WTC11 (cell line): Measurements from ENCODE around the gene LAGE3. TPM values are rescaled to one million over a fixed set of nuclear protein-coding genes. Genes with fewer than 3 reads are reported as not detected.

Source experiments
- ATF3 ChIP-seq: sonication (generic); formaldehyde crosslinking; conservative IDR thresholded peaks from 2 replicates; pipeline ENCODE4 v1.8.1; 2022; ENCODE audit warnings: mild to moderate bottlenecking, missing genetic modification reagents
- CREB1 ChIP-seq: sonication (generic); formaldehyde crosslinking; IDR thresholded peaks from 2 replicates; pipeline ENCODE4 v1.8.0; 2023; ENCODE audit warnings: mild to moderate bottlenecking, missing genetic modification reagents
- ELF4 ChIP-seq: sonication (generic); formaldehyde crosslinking; IDR thresholded peaks from 2 replicates; pipeline ENCODE4 v1.8.1; 2022; ENCODE audit warnings: low read depth, mild to moderate bottlenecking, moderate library complexity, missing genetic modification reagents
- OVOL2 ChIP-seq: fragments of 250-450 bp; sonication (Bioruptor Pico); IDR thresholded peaks from 2 replicates; pipeline ENCODE4 v1.9.0; 2021; ENCODE audit warnings: mild to moderate bottlenecking, borderline replicate concordance
- SOX15 ChIP-seq: fragments of 250-450 bp; sonication (Bioruptor Pico); IDR thresholded peaks from 2 replicates; pipeline ENCODE4 v1.9.0; 2021; ENCODE audit warnings: mild to moderate bottlenecking
- TP53 ChIP-seq: sonication (generic); formaldehyde crosslinking; IDR thresholded peaks from 2 replicates; pipeline ENCODE4 v1.8.1; 2023; ENCODE audit warnings: mild to moderate bottlenecking, missing genetic modification reagents
- ZMAT4 ChIP-seq: fragments of 250-450 bp; sonication (Bioruptor Pico); IDR thresholded peaks from 2 replicates; pipeline ENCODE4 v1.9.0; 2021; ENCODE audit warnings: mild to moderate bottlenecking
- ZNF263 ChIP-seq: sonication (generic); formaldehyde crosslinking; IDR thresholded peaks from 2 replicates; pipeline ENCODE4 v1.8.1; 2022; ENCODE audit warnings: low read depth, mild to moderate bottlenecking, moderate library complexity, missing genetic modification reagents
- total RNA-seq: library from RNA; stranded (reverse); gene quantifications from 3 replicates; pipeline ENCODE4 v1.2.3, GENCODE V29; 2021
- TF ChIP-seq, protein P1 (sequence below): sonication (generic); formaldehyde crosslinking; IDR thresholded peaks from 2 replicates; pipeline ENCODE4 v1.8.0; 2023; ENCODE audit warnings: missing genetic modification reagents
- TF ChIP-seq, protein P2 (sequence below): sonication (generic); formaldehyde crosslinking; IDR thresholded peaks from 2 replicates; pipeline ENCODE4 v1.8.1; 2022; ENCODE audit warnings: low read depth, missing genetic modification reagents, borderline replicate concordance
- TF ChIP-seq, protein P3 (sequence below): sonication (generic); formaldehyde crosslinking; IDR thresholded peaks from 2 replicates; pipeline ENCODE4 v1.8.1; 2022; ENCODE audit warnings: mild to moderate bottlenecking, moderate library complexity, missing genetic modification reagents
- TF ChIP-seq, protein P4 (sequence below): sonication (generic); formaldehyde crosslinking; IDR thresholded peaks from 2 replicates; pipeline ENCODE4 v1.8.0; 2022; ENCODE audit warnings: missing genetic modification reagents
- TF ChIP-seq, protein P5 (sequence below): sonication (generic); formaldehyde crosslinking; IDR thresholded peaks from 2 replicates; pipeline ENCODE4 v1.8.1; 2023; ENCODE audit warnings: mild to moderate bottlenecking, missing genetic modification reagents
- TF ChIP-seq, protein P6 (sequence below): sonication (generic); formaldehyde crosslinking; IDR thresholded peaks from 2 replicates; pipeline ENCODE4 v1.8.1; 2023; ENCODE audit warnings: mild to moderate bottlenecking, missing genetic modification reagents, moderate library complexity
- TF ChIP-seq, protein P7 (sequence below): fragments of 250-450 bp; sonication (Bioruptor Pico); IDR thresholded peaks from 2 replicates; pipeline ENCODE4 v2.1.2; 2022; ENCODE audit warnings: mild to moderate bottlenecking, moderate library complexity

Gene LAGE3
- total RNA-seq, 1 experiment from 2014 or later = 46.1 TPM

- TF ChIP-seq, protein P1, sequence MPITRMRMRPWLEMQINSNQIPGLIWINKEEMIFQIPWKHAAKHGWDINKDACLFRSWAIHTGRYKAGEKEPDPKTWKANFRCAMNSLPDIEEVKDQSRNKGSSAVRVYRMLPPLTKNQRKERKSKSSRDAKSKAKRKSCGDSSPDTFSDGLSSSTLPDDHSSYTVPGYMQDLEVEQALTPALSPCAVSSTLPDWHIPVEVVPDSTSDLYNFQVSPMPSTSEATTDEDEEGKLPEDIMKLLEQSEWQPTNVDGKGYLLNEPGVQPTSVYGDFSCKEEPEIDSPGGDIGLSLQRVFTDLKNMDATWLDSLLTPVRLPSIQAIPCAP = no peak
- TF ChIP-seq OVOL2 (CRISPR knock-in tag) = no peak
- TF ChIP-seq, protein P2, sequence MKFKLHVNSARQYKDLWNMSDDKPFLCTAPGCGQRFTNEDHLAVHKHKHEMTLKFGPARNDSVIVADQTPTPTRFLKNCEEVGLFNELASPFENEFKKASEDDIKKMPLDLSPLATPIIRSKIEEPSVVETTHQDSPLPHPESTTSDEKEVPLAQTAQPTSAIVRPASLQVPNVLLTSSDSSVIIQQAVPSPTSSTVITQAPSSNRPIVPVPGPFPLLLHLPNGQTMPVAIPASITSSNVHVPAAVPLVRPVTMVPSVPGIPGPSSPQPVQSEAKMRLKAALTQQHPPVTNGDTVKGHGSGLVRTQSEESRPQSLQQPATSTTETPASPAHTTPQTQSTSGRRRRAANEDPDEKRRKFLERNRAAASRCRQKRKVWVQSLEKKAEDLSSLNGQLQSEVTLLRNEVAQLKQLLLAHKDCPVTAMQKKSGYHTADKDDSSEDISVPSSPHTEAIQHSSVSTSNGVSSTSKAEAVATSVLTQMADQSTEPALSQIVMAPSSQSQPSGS (CRISPR knock-in tag) = no peak
- TF ChIP-seq TP53 (CRISPR knock-in tag) = no peak
- TF ChIP-seq, protein P3, sequence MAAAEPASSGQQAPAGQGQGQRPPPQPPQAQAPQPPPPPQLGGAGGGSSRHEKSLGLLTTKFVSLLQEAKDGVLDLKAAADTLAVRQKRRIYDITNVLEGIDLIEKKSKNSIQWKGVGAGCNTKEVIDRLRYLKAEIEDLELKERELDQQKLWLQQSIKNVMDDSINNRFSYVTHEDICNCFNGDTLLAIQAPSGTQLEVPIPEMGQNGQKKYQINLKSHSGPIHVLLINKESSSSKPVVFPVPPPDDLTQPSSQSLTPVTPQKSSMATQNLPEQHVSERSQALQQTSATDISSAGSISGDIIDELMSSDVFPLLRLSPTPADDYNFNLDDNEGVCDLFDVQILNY (CRISPR knock-in tag) = no peak
- TF ChIP-seq, protein P4, sequence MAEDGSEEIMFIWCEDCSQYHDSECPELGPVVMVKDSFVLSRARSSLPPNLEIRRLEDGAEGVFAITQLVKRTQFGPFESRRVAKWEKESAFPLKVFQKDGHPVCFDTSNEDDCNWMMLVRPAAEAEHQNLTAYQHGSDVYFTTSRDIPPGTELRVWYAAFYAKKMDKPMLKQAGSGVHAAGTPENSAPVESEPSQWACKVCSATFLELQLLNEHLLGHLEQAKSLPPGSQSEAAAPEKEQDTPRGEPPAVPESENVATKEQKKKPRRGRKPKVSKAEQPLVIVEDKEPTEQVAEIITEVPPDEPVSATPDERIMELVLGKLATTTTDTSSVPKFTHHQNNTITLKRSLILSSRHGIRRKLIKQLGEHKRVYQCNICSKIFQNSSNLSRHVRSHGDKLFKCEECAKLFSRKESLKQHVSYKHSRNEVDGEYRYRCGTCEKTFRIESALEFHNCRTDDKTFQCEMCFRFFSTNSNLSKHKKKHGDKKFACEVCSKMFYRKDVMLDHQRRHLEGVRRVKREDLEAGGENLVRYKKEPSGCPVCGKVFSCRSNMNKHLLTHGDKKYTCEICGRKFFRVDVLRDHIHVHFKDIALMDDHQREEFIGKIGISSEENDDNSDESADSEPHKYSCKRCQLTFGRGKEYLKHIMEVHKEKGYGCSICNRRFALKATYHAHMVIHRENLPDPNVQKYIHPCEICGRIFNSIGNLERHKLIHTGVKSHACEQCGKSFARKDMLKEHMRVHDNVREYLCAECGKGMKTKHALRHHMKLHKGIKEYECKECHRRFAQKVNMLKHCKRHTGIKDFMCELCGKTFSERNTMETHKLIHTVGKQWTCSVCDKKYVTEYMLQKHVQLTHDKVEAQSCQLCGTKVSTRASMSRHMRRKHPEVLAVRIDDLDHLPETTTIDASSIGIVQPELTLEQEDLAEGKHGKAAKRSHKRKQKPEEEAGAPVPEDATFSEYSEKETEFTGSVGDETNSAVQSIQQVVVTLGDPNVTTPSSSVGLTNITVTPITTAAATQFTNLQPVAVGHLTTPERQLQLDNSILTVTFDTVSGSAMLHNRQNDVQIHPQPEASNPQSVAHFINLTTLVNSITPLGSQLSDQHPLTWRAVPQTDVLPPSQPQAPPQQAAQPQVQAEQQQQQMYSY (CRISPR knock-in tag) = no peak
- no peak for TF ChIP-seq ELF4 (CRISPR knock-in tag)
- TF ChIP-seq, protein P5, sequence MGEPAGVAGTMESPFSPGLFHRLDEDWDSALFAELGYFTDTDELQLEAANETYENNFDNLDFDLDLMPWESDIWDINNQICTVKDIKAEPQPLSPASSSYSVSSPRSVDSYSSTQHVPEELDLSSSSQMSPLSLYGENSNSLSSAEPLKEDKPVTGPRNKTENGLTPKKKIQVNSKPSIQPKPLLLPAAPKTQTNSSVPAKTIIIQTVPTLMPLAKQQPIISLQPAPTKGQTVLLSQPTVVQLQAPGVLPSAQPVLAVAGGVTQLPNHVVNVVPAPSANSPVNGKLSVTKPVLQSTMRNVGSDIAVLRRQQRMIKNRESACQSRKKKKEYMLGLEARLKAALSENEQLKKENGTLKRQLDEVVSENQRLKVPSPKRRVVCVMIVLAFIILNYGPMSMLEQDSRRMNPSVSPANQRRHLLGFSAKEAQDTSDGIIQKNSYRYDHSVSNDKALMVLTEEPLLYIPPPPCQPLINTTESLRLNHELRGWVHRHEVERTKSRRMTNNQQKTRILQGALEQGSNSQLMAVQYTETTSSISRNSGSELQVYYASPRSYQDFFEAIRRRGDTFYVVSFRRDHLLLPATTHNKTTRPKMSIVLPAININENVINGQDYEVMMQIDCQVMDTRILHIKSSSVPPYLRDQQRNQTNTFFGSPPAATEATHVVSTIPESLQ (CRISPR knock-in tag) = no peak
- TF ChIP-seq ZMAT4 (CRISPR knock-in tag) = no peak
- TF ChIP-seq, protein P6, sequence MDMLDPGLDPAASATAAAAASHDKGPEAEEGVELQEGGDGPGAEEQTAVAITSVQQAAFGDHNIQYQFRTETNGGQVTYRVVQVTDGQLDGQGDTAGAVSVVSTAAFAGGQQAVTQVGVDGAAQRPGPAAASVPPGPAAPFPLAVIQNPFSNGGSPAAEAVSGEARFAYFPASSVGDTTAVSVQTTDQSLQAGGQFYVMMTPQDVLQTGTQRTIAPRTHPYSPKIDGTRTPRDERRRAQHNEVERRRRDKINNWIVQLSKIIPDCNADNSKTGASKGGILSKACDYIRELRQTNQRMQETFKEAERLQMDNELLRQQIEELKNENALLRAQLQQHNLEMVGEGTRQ = no peak
- TF ChIP-seq SOX15 = no peak
- TF ChIP-seq ATF3 (CRISPR knock-in tag) = no peak
- TF ChIP-seq, protein P7, sequence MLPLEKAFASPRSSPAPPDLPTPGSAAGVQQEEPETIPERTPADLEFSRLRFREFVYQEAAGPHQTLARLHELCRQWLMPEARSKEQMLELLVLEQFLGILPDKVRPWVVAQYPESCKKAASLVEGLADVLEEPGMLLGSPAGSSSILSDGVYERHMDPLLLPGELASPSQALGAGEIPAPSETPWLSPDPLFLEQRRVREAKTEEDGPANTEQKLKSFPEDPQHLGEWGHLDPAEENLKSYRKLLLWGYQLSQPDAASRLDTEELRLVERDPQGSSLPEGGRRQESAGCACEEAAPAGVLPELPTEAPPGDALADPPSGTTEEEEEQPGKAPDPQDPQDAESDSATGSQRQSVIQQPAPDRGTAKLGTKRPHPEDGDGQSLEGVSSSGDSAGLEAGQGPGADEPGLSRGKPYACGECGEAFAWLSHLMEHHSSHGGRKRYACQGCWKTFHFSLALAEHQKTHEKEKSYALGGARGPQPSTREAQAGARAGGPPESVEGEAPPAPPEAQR = no peak
- TF ChIP-seq ZNF263 (CRISPR knock-in tag) = no peak
- no peak for TF ChIP-seq CREB1 (CRISPR knock-in tag)
Measured at GRCh38 chrX:154441984-154442707, 36.9 kb downstream of the LAGE3 start (continued).
